Epidermal melanocyte (primary cell): ENCODE results near the gene KCNE5.
"Not testable (repeated sequence)": the region's sequence is repeated elsewhere in the genome, so short reads cannot be mapped to it uniquely, and the experiment has no call there.

Experiments used
- DNase-seq: peaks from one replicate; pipeline ENCODE4 v3.0.0; 2011; ENCODE audit warnings: low spot score; ENCODE audit not compliant: insufficient read length

KCNE5 gene

GRCh38 chrX:109624641-109625616, at the start of gene KCNE5:
Gene KCNE5 (minus strand): TSS chrX:109625172. CDS start chrX:109625020, 152 bp downstream.
- DNase-seq, result no peak

- no peak for DNase-seq
These were observed 47.3 kb upstream of the KCNE5 start for GRCh38 chrX:109672239-109672638.

- not testable (repeated sequence) for DNase-seq
These were observed 46.2 kb upstream of the KCNE5 start for GRCh38 chrX:109671170-109671569.

GRCh38 chrX:109667986-109668385, 43.0 kb upstream of the KCNE5 start:
- DNase-seq, result no peak

GRCh38 chrX:109660435-109661143, 35.6 kb upstream of the KCNE5 start:
- no peak for DNase-seq

GRCh38 chrX:109658391-109658790, 33.4 kb upstream of the KCNE5 start:
- no peak for DNase-seq

GRCh38 chrX:109657364-109657763, 32.4 kb upstream of the KCNE5 start:
- DNase-seq, result not testable (repeated sequence)

- no peak for DNase-seq
These were observed 31.8 kb upstream of the KCNE5 start for GRCh38 chrX:109656774-109657173.

- no peak for DNase-seq
These were observed 30.7 kb upstream of the KCNE5 start for GRCh38 chrX:109655502-109656201.

- DNase-seq, result no peak
These were observed 29.6 kb upstream of the KCNE5 start for GRCh38 chrX:109654516-109655109.

GRCh38 chrX:109644671-109645070, 19.7 kb upstream of the KCNE5 start:
- not testable (repeated sequence) for DNase-seq

GRCh38 chrX:109643687-109644086, 18.7 kb upstream of the KCNE5 start:
- DNase-seq, result no peak

- DNase-seq, result no peak
These were observed 13.2 kb upstream of the KCNE5 start for GRCh38 chrX:109638158-109638557.

GRCh38 chrX:109637477-109637876, 12.5 kb upstream of the KCNE5 start:
- not testable (repeated sequence) for DNase-seq

- DNase-seq, result no peak
These were observed 10.2 kb upstream of the KCNE5 start for GRCh38 chrX:109635146-109635545.

GRCh38 chrX:109632906-109633504, 8.0 kb upstream of the KCNE5 start:
- no peak for DNase-seq

GRCh38 chrX:109629310-109629709, 4.3 kb upstream of the KCNE5 start:
- no peak for DNase-seq

GRCh38 chrX:109626637-109627036, 1.7 kb upstream of the KCNE5 start:
- DNase-seq, result no peak

- DNase-seq, result no peak
These were observed 975 bp downstream of the KCNE5 start for GRCh38 chrX:109623997-109624396.

- no peak for DNase-seq
These were observed 2.7 kb downstream of the KCNE5 start for GRCh38 chrX:109622270-109622669.

- DNase-seq, result no peak
These were observed 5.2 kb downstream of the KCNE5 start for GRCh38 chrX:109619771-109620170.
